HG03460 (cell line): ENCODE measurements around the gene MYEF2.

ENCODE experiments used
- ATAC-seq: cut with Tn5 transposase; IDR thresholded peaks from one replicate; pipeline ENCODE4 v1.9.1; 2021; ENCODE audit not compliant: unreplicated experiment

Gene MYEF2

GRCh38 chr15:48147358-48147757, 30.7 kb downstream of the MYEF2 start:
- no peak for ATAC-seq

- no peak for ATAC-seq
These were observed 32.2 kb downstream of the MYEF2 start for GRCh38 chr15:48145923-48146322.

- peak; percentile 76 for ATAC-seq
These were observed 33.2 kb downstream of the MYEF2 start for GRCh38 chr15:48144889-48145288.

- no peak for ATAC-seq
These were observed 34.2 kb downstream of the MYEF2 start for GRCh38 chr15:48143856-48144255.

- no peak for ATAC-seq
These were observed 45.2 kb downstream of the MYEF2 start for GRCh38 chr15:48132874-48133273.

- no peak for ATAC-seq
These were observed 46.8 kb downstream of the MYEF2 start for GRCh38 chr15:48131324-48131723.

GRCh38 chr15:48126667-48127355, 51.3 kb downstream of the MYEF2 start:
- ATAC-seq: no peak

GRCh38 chr15:48121849-48122248, 56.2 kb downstream of the MYEF2 start:
- ATAC-seq: no peak

GRCh38 chr15:48120745-48121144, 57.4 kb downstream of the MYEF2 start, which contains the start of gene SLC24A5:
Gene SLC24A5, plus strand, starts transcription at chr15:48120990. Its CDS starts 55 bp downstream, at chr15:48121045.
- ATAC-seq: no peak

- ATAC-seq: no peak
These were observed 58.8 kb downstream of the MYEF2 start for GRCh38 chr15:48119277-48119676.

- no peak for ATAC-seq
These were observed 65.9 kb downstream of the MYEF2 start for GRCh38 chr15:48112242-48112641.

GRCh38 chr15:48109856-48110531, 68.1 kb downstream of the MYEF2 start:
- no peak for ATAC-seq

- ATAC-seq: no peak
These were observed 68.9 kb downstream of the MYEF2 start for GRCh38 chr15:48109212-48109611.

- ATAC-seq: no peak
These were observed 72.2 kb downstream of the MYEF2 start for GRCh38 chr15:48105936-48106335.

- ATAC-seq: no peak
These were observed 74.4 kb downstream of the MYEF2 start for GRCh38 chr15:48103647-48104046.

- ATAC-seq: no peak
These were observed 75.9 kb downstream of the MYEF2 start for GRCh38 chr15:48102167-48102566.

GRCh38 chr15:48101376-48101961, 76.6 kb downstream of the MYEF2 start:
- ATAC-seq: no peak

- no peak for ATAC-seq
These were observed 80.8 kb downstream of the MYEF2 start for GRCh38 chr15:48097264-48097663.

GRCh38 chr15:48096813-48097212, 81.3 kb downstream of the MYEF2 start:
- ATAC-seq: no peak

GRCh38 chr15:48096355-48096786, 81.7 kb downstream of the MYEF2 start:
- ATAC-seq: peak; percentile 82

- ATAC-seq: no peak
These were observed 86.6 kb downstream of the MYEF2 start for GRCh38 chr15:48091522-48091921.

GRCh38 chr15:48090666-48091065, 87.4 kb downstream of the MYEF2 start:
- ATAC-seq: no peak
